ENCODE measurements around the gene FPR1. TPM values are rescaled to one million over a fixed set of nuclear protein-coding genes. Genes with fewer than 3 reads are reported as not detected.

The FPR1 gene
- total and polyA plus RNA-seq, 7 donors = 0.45 to 6.7 (median 2.1) TPM

- no peak for TF ChIP-seq CTCF (IDR thresholded peaks at IDR 0.05)
- intact Hi-C loops (cut with DNase I) = no loop called here
- Histone ChIP-seq H3K27ac (no peak overlapping the region), H3K9me3 (no peaks in the 10 kb centered on the region), H3K4me3 (peak overlapping the region; percentile 11), H3K36me3 (ENCODE audit: insufficient read depth in 1 of 2, low read depth in 1 of 2) (no peaks in the 10 kb centered on the region), H3K27me3 (ENCODE audit: insufficient read depth in 3 of 3, low read length in 2 of 3) (peaks cover 0 to 61% (median 22%) of the 10 kb centered on the region in 3 donors), H3K4me1 (no peaks in the 10 kb centered on the region)
- no peak for DNase-seq
- 2 to 5% (median 3%) methylated on average over 48 to 83 of the region's 83 CpGs for WGBS, 3 donors
- ATAC-seq = no peak
Observed at GRCh38 chr19:51719251-51719988, 32.3 kb downstream of the FPR1 start.

- Histone ChIP-seq H3K9me3 (no peaks in the 10 kb centered on the region), H3K36me3 (ENCODE audit: insufficient read depth in 1 of 2, low read depth in 1 of 2) (no peaks in the 10 kb centered on the region), H3K27ac (no peak overlapping the region), H3K4me3 (no peak overlapping the region), H3K4me1 (no peaks in the 10 kb centered on the region), H3K27me3 (ENCODE audit: insufficient read depth in 3 of 3, low read length in 2 of 3) (peaks cover 0 to 52% (median 18%) of the 10 kb centered on the region in 3 donors)
- 75 to 82% (median 79%) methylated on average over 11 of the region's 11 CpGs for WGBS, 3 donors
- DNase-seq = no peak
- intact Hi-C loops (cut with DNase I) = no loop called here
- ATAC-seq = no peak
- no peak for TF ChIP-seq CTCF (IDR thresholded peaks at IDR 0.05)
Observed at GRCh38 chr19:51716925-51717324, 34.8 kb downstream of the FPR1 start.

- DNase-seq = no peak
- 74 to 79% (median 78%) methylated on average over 3 of the region's 3 CpGs for WGBS, 3 donors
- intact Hi-C loops (cut with DNase I) = no loop called here
- no peak for ATAC-seq
- TF ChIP-seq CTCF (IDR thresholded peaks at IDR 0.05) = no peak
- H3K4me3 ChIP-seq = no peak overlapping the region
- no peaks in the 10 kb centered on the region for H3K9me3 ChIP-seq
- peaks cover 0 to 41% (median 15%) of the 10 kb centered on the region in 3 donors for H3K27me3 ChIP-seq (ENCODE audit: insufficient read depth in 3 of 3, low read length in 2 of 3)
- no peaks in the 10 kb centered on the region for H3K36me3 ChIP-seq (ENCODE audit: insufficient read depth in 1 of 2, low read depth in 1 of 2)
- no peak overlapping the region for H3K27ac ChIP-seq
- H3K4me1 ChIP-seq = no peaks in the 10 kb centered on the region
Observed at GRCh38 chr19:51715850-51716249, 35.8 kb downstream of the FPR1 start.

- no peak overlapping the region for H3K27ac ChIP-seq
- H3K9me3 ChIP-seq = no peaks in the 10 kb centered on the region
- intact Hi-C loops (cut with DNase I) = no loop called here
- ATAC-seq = no peak
- no peak overlapping the region for H3K4me3 ChIP-seq
- H3K27me3 ChIP-seq (ENCODE audit: insufficient read depth in 3 of 3, low read length in 2 of 3) = peaks cover 0 to 37% (median 13%) of the 10 kb centered on the region in 3 donors
- DNase-seq = no peak
- 36 to 43% (median 41%) methylated on average over 3 of the region's 3 CpGs for WGBS, 3 donors
- H3K4me1 ChIP-seq = no peaks in the 10 kb centered on the region
- H3K36me3 ChIP-seq (ENCODE audit: insufficient read depth in 1 of 2, low read depth in 1 of 2) = no peaks in the 10 kb centered on the region
- no peak for TF ChIP-seq CTCF (IDR thresholded peaks at IDR 0.05)
Observed at GRCh38 chr19:51714848-51715247, 36.8 kb downstream of the FPR1 start.
